Liver (tissue), 9 donors: Measurements from ENCODE around the gene CYP20A1. TPM values are rescaled to one million over a fixed set of nuclear protein-coding genes. Genes with fewer than 3 reads are reported as not detected.
"Not testable (repeated sequence)": the region's sequence is repeated elsewhere in the genome, so short reads cannot be mapped to it uniquely, and the experiment has no call there.

Experiments
- DNase-seq: peaks from one replicate; pipeline ENCODE4 v3.0.0-alpha.2; 2017; ENCODE audit warnings: low spot score
- H3K27ac ChIP-seq, 2 donors: one replicate each; pipeline ENCODE4 v1.7.0; 2013; ENCODE audit warnings: inconsistent platforms in 2 of 2, low read length in 2 of 2, control low read depth in 1 of 2, low read depth in 1 of 2, mild to moderate bottlenecking in 1 of 2
- H3K27me3 ChIP-seq, 4 donors: one replicate each; pipeline versions ENCODE4 v1.6.1 to v1.7.0; 2013; ENCODE audit warnings: low read length in 3 of 4, inconsistent platforms in 1 of 4, mild to moderate bottlenecking in 1 of 4, moderate library complexity in 1 of 4; ENCODE audit not compliant: control insufficient read depth in 4 of 4, insufficient read depth in 4 of 4
- H3K36me3 ChIP-seq, 4 donors: one replicate each; pipeline versions ENCODE4 v1.6.1 to v1.7.0; 2013; ENCODE audit warnings: low read length in 3 of 4, mild to moderate bottlenecking in 3 of 4, low read depth in 1 of 4, moderate library complexity in 1 of 4; ENCODE audit not compliant: control insufficient read depth in 4 of 4, insufficient read depth in 3 of 4
- H3K4me1 ChIP-seq, 4 donors: one replicate each; pipeline versions ENCODE4 v1.6.1 to v1.7.0; 2013; ENCODE audit warnings: low read length in 3 of 4, mild to moderate bottlenecking in 3 of 4, moderate library complexity in 1 of 4; ENCODE audit not compliant: control insufficient read depth in 4 of 4, insufficient read depth in 4 of 4
- H3K4me3 ChIP-seq, 3 donors: one replicate each; pipeline versions ENCODE4 v1.6.1 to v1.7.0; 2013; ENCODE audit warnings: low read length in 3 of 3, control low read depth in 1 of 3, low read depth in 1 of 3, mild to moderate bottlenecking in 1 of 3
- H3K9ac ChIP-seq, 2 donors: one replicate each; pipeline ENCODE4 v1.7.0; 2013; ENCODE audit warnings: low read length in 2 of 2, mild to moderate bottlenecking in 2 of 2, moderate library complexity in 2 of 2, control low read depth in 1 of 2, low read depth in 1 of 2
- H3K9me3 ChIP-seq, 4 donors: one replicate each; pipeline versions ENCODE4 v1.6.1 to v1.7.0; 2013; ENCODE audit warnings: low read length in 3 of 4; ENCODE audit not compliant: control insufficient read depth in 4 of 4
- EGR1 ChIP-seq, 2 donors: IDR thresholded peaks; 2 replicates each; pipeline ENCODE4 v1.6.1; 2016 to 2018; ENCODE audit warnings: antibody characterized with exemption in 2 of 2, low read depth in 2 of 2
- FOXA1 ChIP-seq: IDR thresholded peaks from 2 replicates; pipeline ENCODE4 v1.6.1; 2016; ENCODE audit warnings: antibody characterized with exemption
- GABPA ChIP-seq, 2 donors: IDR thresholded peaks in 1 of 2; conservative IDR thresholded peaks in 1 of 2; 2 replicates each; pipeline ENCODE4 v1.6.1; 2016; ENCODE audit warnings: antibody characterized with exemption in 2 of 2, mild to moderate bottlenecking in 1 of 2, moderate library complexity in 1 of 2
- HNF4A ChIP-seq, 2 donors: conservative IDR thresholded peaks; 2 replicates each; pipeline ENCODE4 v1.6.1; 2016; ENCODE audit warnings: antibody characterized with exemption in 2 of 2, mild to moderate bottlenecking in 2 of 2
- HNF4G ChIP-seq: IDR thresholded peaks from 2 replicates; pipeline ENCODE4 v1.6.1; 2016; ENCODE audit warnings: antibody characterized with exemption
- JUND ChIP-seq, 2 donors: IDR thresholded peaks; 2 replicates each; pipeline ENCODE4 v1.6.1; 2016; ENCODE audit warnings: antibody characterized with exemption in 2 of 2
- RAD21 ChIP-seq, 2 donors: IDR thresholded peaks; 2 replicates each; pipeline ENCODE4 v1.6.1; 2016; ENCODE audit warnings: antibody characterized with exemption in 2 of 2, mild to moderate bottlenecking in 2 of 2
- TAF1 ChIP-seq: conservative IDR thresholded peaks from 2 replicates; pipeline ENCODE4 v1.6.1; 2016; ENCODE audit warnings: antibody characterized with exemption, mild to moderate bottlenecking
- YY1 ChIP-seq: IDR thresholded peaks from 2 replicates; pipeline ENCODE4 v1.6.1; 2016; ENCODE audit warnings: antibody characterized with exemption, mild to moderate bottlenecking
- WGBS: extraction: QIAGEN DNeasy Blood & Tissue Kit; methylation state at CpG from one replicate; pipeline ENCODE4 v1.1.7; 2013; 5-methylcytosine and 5-hydroxymethylcytosine counted together
- polyA plus RNA-seq, 2 donors: library from polyadenylated mRNA; stranded (reverse) in 1 of 2; unstranded in 1 of 2; fragments of 200-250 nt in 1 of 2; fragments of >200 nt in 1 of 2; fragmentation: Nextera tagmentation in 1 of 2; extraction: Ambion mirVana in 1 of 2; gene quantifications; one replicate each; pipeline versions ENCODE4 v1.2.1 to v1.2.3, GENCODE V29; 2013 to 2015
- total RNA-seq, 2 donors: library from RNA; depleted of rRNA; stranded (reverse); fragments of >200 nt; gene quantifications; one replicate each; pipeline ENCODE4 v1.2.3, GENCODE V29; 2014
- TF ChIP-seq, protein P1 (sequence below): fragments of 150-350 bp; IDR thresholded peaks from 2 replicates; pipeline ENCODE4 v1.5.1; 2017; ENCODE audit warnings: improper control_type of control experiment, low read depth, low read length; ENCODE audit not compliant: missing input control
- TF ChIP-seq, protein P2 (sequence below): IDR thresholded peaks from 2 replicates; pipeline ENCODE4 v1.6.1; 2016; ENCODE audit warnings: antibody characterized with exemption
- TF ChIP-seq, protein P3 (sequence below): IDR thresholded peaks from 2 replicates; pipeline ENCODE4 v1.6.1; 2016; ENCODE audit warnings: antibody characterized with exemption
- TF ChIP-seq, protein P4 (sequence below): IDR thresholded peaks from 2 replicates; pipeline ENCODE4 v1.6.1; 2016; ENCODE audit warnings: antibody characterized with exemption, mild to moderate bottlenecking
- donor health status: healthy.
- donor health status: healthy.
- donor health status: healthy.
- donor health status: healthy.
- donor health status: healthy.

The CYP20A1 gene
- total and polyA plus RNA-seq, 4 donors, result 5.0 to 22.7 (median 16.1) TPM

DNA sequence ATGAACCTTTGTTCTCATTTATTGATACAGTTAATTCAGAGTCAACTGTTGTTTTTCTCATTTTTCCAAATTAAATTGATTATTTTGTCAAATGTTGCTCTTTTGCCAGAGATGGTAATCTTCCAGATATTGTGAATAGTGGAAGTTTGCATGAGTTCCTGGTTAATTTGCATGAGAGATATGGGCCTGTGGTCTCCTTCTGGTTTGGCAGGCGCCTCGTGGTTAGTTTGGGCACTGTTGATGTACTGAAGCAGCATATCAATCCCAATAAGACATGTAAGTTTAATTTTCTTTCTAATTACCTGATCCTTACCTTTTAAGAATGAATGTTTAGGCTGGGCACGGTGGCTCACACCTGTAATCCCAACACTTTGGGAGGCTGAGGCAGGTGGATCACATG lies 7.8 kb downstream of the CYP20A1 start:
- Histone ChIP-seq H3K27me3 (no peaks in the 10 kb centered on the region), H3K9ac (no peak overlapping the region), H3K9me3 (no peaks in the 10 kb centered on the region), H3K4me3 (no peak overlapping the region), H3K36me3 (peaks cover 3 to 15% (median 8%) of the 10 kb centered on the region in 4 donors), H3K4me1 (no peaks in the 10 kb centered on the region), H3K27ac (no peak overlapping the region)
- no peak for DNase-seq
- 95% methylated on average over 3 of the region's 3 CpGs for WGBS
- TF ChIP-seq GABPA (IDR thresholded peaks at IDR 0.05 in 1 of 2, conservative IDR thresholded peaks at IDR 0.05 in 1 of 2) (no peak), YY1 (no peak)
- TF ChIP-seq, protein P1, sequence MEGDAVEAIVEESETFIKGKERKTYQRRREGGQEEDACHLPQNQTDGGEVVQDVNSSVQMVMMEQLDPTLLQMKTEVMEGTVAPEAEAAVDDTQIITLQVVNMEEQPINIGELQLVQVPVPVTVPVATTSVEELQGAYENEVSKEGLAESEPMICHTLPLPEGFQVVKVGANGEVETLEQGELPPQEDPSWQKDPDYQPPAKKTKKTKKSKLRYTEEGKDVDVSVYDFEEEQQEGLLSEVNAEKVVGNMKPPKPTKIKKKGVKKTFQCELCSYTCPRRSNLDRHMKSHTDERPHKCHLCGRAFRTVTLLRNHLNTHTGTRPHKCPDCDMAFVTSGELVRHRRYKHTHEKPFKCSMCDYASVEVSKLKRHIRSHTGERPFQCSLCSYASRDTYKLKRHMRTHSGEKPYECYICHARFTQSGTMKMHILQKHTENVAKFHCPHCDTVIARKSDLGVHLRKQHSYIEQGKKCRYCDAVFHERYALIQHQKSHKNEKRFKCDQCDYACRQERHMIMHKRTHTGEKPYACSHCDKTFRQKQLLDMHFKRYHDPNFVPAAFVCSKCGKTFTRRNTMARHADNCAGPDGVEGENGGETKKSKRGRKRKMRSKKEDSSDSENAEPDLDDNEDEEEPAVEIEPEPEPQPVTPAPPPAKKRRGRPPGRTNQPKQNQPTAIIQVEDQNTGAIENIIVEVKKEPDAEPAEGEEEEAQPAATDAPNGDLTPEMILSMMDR, result no peak
- TF ChIP-seq, protein P2, sequence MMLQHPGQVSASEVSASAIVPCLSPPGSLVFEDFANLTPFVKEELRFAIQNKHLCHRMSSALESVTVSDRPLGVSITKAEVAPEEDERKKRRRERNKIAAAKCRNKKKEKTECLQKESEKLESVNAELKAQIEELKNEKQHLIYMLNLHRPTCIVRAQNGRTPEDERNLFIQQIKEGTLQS, result no peak

DNA sequence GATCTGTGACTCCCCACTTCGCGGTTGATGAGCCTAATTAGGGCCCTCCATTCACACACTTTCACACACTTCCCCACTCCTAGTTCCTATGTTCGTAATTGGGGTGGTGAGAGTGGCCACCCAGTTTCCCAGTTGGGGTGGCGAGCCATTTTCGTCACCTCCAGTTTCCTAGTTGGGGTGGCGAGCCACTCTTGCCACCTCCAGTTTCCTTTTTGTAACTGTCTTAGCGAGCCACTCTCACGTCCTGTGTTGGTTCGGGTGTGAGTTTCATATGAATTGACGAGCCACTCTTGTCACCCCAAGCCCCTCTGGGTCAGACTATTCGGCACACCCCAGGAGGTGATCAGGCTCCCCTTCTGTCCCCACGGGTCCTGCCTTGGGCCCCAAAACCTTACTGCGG lies 14.0 kb downstream of the CYP20A1 start:
- H3K27me3 ChIP-seq, result no peaks in the 10 kb centered on the region
- 94% methylated on average over 13 of the region's 13 CpGs for WGBS
- H3K36me3 ChIP-seq, result peaks cover 9 to 31% (median 24%) of the 10 kb centered on the region in 4 donors
- no peaks in the 10 kb centered on the region for H3K9me3 ChIP-seq
- TF ChIP-seq RAD21 (IDR thresholded peaks at IDR 0.05) (no peak), GABPA (IDR thresholded peaks at IDR 0.05 in 1 of 2, conservative IDR thresholded peaks at IDR 0.05 in 1 of 2) (no peak)
- H3K4me3 ChIP-seq, result no peak overlapping the region
- H3K27ac ChIP-seq, result no peak overlapping the region
- no peak for DNase-seq
- no peak overlapping the region for H3K9ac ChIP-seq
- H3K4me1 ChIP-seq, result no peaks in the 10 kb centered on the region

DNA sequence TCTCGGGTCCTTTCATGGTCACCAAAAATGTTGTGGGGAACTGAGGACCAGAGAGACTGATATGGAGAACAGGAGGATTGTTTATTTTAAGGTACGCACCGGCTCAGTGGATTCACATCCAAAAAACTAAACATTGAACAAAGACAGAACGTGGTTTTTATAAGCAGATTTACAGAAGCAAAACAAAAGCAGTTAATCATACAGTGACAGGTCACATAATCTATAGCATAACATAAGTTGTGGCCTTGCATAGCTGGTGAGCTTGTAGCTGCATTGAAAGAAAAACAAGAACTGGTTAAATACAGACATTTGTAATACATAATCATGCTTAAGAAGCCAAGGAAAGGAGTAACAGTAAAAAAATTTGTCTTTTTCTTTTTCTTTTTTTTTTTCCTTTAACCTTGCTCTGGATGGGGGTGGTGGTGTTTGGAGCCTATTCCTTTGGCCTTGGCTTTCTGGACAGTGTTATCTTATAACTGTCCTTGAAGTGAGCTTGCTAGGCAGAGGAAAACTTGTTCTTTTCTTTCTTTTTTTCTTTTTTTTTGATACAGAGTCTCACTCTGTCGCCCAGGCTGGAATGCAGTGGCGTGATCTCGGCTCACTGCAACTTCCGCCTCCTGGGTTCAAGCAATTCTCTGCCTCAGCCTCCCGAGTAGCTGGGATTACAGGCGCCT lies 14.7 kb downstream of the CYP20A1 start:
- H3K4me3 ChIP-seq, H3K9ac ChIP-seq, H3K27me3 ChIP-seq, H3K9me3 ChIP-seq, DNase-seq, H3K27ac ChIP-seq, H3K4me1 ChIP-seq: not testable (repeated sequence)
- 89% methylated on average over 10 of the region's 10 CpGs for WGBS
- peaks cover 9 to 31% (median 27%) of the 10 kb centered on the region in 4 donors for H3K36me3 ChIP-seq

DNA sequence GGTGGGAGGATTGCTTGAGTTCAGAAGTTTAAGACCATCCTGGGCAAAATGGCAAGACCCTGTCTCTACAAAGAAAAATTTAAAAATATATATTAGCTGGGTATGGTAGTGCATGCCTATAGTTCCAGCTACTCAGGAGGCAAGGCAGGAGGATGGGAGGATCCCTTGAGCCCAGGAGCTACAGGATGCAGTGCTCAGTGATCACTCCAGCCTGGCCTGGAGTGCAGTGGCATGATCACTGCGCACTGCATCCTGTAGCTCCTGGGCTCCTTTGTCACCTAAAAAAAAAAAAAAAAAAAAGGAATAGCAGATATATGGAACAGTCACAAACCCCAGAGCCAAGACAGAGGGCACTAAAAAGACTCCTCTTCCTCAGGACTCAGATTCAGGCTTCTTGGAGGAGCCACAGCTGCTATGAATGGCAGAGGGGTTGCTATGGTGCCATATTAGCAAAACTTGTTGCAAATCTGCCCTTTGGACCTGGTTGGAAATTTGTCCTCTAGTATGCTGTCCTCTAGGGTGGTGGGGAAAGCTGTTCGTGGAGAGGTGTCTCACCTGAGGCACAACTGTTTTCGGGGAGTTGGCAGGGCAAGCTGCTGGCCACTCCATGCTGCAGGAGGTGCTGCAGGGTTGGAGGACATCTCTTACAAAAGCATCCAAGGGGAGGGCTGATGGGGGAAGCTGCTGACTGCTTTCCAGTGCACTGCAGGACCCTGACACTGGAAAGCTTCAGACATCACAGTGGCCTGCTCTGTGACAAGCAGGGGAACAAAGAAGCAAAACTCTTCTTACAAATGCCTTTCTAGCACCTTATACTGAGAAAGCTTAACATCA lies 22.7 kb downstream of the CYP20A1 start:
- 78% methylated on average over 3 of the region's 3 CpGs for WGBS
- no peaks in the 10 kb centered on the region for H3K9me3 ChIP-seq
- peaks cover 0 to 6% (median 2%) of the 10 kb centered on the region in 4 donors for H3K4me1 ChIP-seq
- DNase-seq, result no peak
- H3K9ac ChIP-seq, result no peak overlapping the region
- no peaks in the 10 kb centered on the region for H3K27me3 ChIP-seq
- no peak overlapping the region for H3K27ac ChIP-seq
- H3K4me3 ChIP-seq, result no peak overlapping the region
- H3K36me3 ChIP-seq, result peaks cover 6 to 26% (median 10%) of the 10 kb centered on the region in 4 donors
- no peak for TF ChIP-seq GABPA (IDR thresholded peaks at IDR 0.05 in 1 of 2, conservative IDR thresholded peaks at IDR 0.05 in 1 of 2)
- TF ChIP-seq, protein P3, sequence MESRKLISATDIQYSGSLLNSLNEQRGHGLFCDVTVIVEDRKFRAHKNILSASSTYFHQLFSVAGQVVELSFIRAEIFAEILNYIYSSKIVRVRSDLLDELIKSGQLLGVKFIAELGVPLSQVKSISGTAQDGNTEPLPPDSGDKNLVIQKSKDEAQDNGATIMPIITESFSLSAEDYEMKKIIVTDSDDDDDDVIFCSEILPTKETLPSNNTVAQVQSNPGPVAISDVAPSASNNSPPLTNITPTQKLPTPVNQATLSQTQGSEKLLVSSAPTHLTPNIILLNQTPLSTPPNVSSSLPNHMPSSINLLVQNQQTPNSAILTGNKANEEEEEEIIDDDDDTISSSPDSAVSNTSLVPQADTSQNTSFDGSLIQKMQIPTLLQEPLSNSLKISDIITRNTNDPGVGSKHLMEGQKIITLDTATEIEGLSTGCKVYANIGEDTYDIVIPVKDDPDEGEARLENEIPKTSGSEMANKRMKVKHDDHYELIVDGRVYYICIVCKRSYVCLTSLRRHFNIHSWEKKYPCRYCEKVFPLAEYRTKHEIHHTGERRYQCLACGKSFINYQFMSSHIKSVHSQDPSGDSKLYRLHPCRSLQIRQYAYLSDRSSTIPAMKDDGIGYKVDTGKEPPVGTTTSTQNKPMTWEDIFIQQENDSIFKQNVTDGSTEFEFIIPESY, result no peak
- TF ChIP-seq JUND (IDR thresholded peaks at IDR 0.05), result no peak
- no peak for TF ChIP-seq FOXA1
- no peak for TF ChIP-seq TAF1
- TF ChIP-seq, protein P4, sequence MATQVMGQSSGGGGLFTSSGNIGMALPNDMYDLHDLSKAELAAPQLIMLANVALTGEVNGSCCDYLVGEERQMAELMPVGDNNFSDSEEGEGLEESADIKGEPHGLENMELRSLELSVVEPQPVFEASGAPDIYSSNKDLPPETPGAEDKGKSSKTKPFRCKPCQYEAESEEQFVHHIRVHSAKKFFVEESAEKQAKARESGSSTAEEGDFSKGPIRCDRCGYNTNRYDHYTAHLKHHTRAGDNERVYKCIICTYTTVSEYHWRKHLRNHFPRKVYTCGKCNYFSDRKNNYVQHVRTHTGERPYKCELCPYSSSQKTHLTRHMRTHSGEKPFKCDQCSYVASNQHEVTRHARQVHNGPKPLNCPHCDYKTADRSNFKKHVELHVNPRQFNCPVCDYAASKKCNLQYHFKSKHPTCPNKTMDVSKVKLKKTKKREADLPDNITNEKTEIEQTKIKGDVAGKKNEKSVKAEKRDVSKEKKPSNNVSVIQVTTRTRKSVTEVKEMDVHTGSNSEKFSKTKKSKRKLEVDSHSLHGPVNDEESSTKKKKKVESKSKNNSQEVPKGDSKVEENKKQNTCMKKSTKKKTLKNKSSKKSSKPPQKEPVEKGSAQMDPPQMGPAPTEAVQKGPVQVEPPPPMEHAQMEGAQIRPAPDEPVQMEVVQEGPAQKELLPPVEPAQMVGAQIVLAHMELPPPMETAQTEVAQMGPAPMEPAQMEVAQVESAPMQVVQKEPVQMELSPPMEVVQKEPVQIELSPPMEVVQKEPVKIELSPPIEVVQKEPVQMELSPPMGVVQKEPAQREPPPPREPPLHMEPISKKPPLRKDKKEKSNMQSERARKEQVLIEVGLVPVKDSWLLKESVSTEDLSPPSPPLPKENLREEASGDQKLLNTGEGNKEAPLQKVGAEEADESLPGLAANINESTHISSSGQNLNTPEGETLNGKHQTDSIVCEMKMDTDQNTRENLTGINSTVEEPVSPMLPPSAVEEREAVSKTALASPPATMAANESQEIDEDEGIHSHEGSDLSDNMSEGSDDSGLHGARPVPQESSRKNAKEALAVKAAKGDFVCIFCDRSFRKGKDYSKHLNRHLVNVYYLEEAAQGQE, result no peak
- peak; percentile 58 to 85 for TF ChIP-seq HNF4A (conservative IDR thresholded peaks at IDR 0.05)
- TF ChIP-seq HNF4G, result no peak
- no peak for TF ChIP-seq YY1
- no peak for TF ChIP-seq EGR1 (IDR thresholded peaks at IDR 0.05; ENCODE audit: low read depth in 2 of 2)
